ENCODE measurements around the gene LAMP1.

The LAMP1 gene

GRCh38 chr13:113275387-113275786 is 21.7 kb upstream of the LAMP1 start:
- no peaks in the 10 kb centered on the region for H3K27me3 ChIP-seq (ENCODE audit: control insufficient read depth, insufficient read depth, low read length)
- no peaks in the 10 kb centered on the region for H3K4me1 ChIP-seq (ENCODE audit: control insufficient read depth, insufficient read depth, low read length)
- H3K9ac ChIP-seq (ENCODE audit: low read length): no peak overlapping the region
- no peaks in the 10 kb centered on the region for H3K36me3 ChIP-seq (ENCODE audit: control insufficient read depth, insufficient read depth, low read length)
- H3K27ac ChIP-seq (ENCODE audit: low read depth, low read length): no peak overlapping the region
- no peak overlapping the region for H3K4me3 ChIP-seq (ENCODE audit: low read length)

DNA sequence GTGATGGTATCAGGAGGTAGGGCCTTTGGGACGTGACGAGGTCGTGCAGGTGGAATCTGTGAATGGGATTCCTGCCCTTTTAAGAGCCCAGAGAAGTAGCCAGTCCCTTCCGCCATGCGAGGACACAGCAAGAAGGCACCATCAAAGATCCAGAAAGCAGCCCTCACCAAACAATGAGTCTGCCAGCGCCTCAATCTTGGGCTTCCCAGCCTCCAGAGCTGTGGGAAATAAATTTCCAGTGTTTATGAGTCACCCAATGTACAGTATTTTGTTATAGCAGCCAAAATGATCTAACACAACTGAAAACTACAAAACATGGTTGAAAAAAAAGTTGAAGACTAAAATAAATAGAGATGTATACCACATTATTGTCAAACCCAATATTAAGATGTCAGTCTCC is 16.9 kb upstream of the LAMP1 start:
- H3K36me3 ChIP-seq (ENCODE audit: control insufficient read depth, insufficient read depth, low read length): no peaks in the 10 kb centered on the region
- H3K4me1 ChIP-seq (ENCODE audit: control insufficient read depth, insufficient read depth, low read length): no peaks in the 10 kb centered on the region
- no peak overlapping the region for H3K27ac ChIP-seq (ENCODE audit: low read depth, low read length)
- no peak overlapping the region for H3K4me3 ChIP-seq (ENCODE audit: low read length)
- no peaks in the 10 kb centered on the region for H3K27me3 ChIP-seq (ENCODE audit: control insufficient read depth, insufficient read depth, low read length)
- no peak overlapping the region for H3K9ac ChIP-seq (ENCODE audit: low read length)

- Histone ChIP-seq H3K27me3 (ENCODE audit: control insufficient read depth, insufficient read depth, low read length) (no peaks in the 10 kb centered on the region), H3K36me3 (ENCODE audit: control insufficient read depth, insufficient read depth, low read length) (no peaks in the 10 kb centered on the region), H3K4me3 (ENCODE audit: low read length) (no peak overlapping the region), H3K9ac (ENCODE audit: low read length) (no peak overlapping the region), H3K4me1 (ENCODE audit: control insufficient read depth, insufficient read depth, low read length) (no peaks in the 10 kb centered on the region), H3K27ac (ENCODE audit: low read depth, low read length) (no peak overlapping the region)
Observed at GRCh38 chr13:113283904-113284303, 13.1 kb upstream of the LAMP1 start.

- no peak overlapping the region for H3K9ac ChIP-seq (ENCODE audit: low read length)
- H3K27me3 ChIP-seq (ENCODE audit: control insufficient read depth, insufficient read depth, low read length): no peaks in the 10 kb centered on the region
- H3K4me3 ChIP-seq (ENCODE audit: low read length): no peak overlapping the region
- H3K4me1 ChIP-seq (ENCODE audit: control insufficient read depth, insufficient read depth, low read length): no peaks in the 10 kb centered on the region
- no peak overlapping the region for H3K27ac ChIP-seq (ENCODE audit: low read depth, low read length)
- H3K36me3 ChIP-seq (ENCODE audit: control insufficient read depth, insufficient read depth, low read length): no peaks in the 10 kb centered on the region
Observed at GRCh38 chr13:113288880-113289279, 8.2 kb upstream of the LAMP1 start.

GRCh38 chr13:113291129-113291528 is 5.9 kb upstream of the LAMP1 start:
- Histone ChIP-seq H3K27ac (ENCODE audit: low read depth, low read length) (no peak overlapping the region), H3K4me1 (ENCODE audit: control insufficient read depth, insufficient read depth, low read length) (peaks cover 3% of the 10 kb centered on the region), H3K4me3 (ENCODE audit: low read length) (no peak overlapping the region), H3K36me3 (ENCODE audit: control insufficient read depth, insufficient read depth, low read length) (no peaks in the 10 kb centered on the region), H3K27me3 (ENCODE audit: control insufficient read depth, insufficient read depth, low read length) (no peaks in the 10 kb centered on the region), H3K9ac (ENCODE audit: low read length) (no peak overlapping the region)

DNA sequence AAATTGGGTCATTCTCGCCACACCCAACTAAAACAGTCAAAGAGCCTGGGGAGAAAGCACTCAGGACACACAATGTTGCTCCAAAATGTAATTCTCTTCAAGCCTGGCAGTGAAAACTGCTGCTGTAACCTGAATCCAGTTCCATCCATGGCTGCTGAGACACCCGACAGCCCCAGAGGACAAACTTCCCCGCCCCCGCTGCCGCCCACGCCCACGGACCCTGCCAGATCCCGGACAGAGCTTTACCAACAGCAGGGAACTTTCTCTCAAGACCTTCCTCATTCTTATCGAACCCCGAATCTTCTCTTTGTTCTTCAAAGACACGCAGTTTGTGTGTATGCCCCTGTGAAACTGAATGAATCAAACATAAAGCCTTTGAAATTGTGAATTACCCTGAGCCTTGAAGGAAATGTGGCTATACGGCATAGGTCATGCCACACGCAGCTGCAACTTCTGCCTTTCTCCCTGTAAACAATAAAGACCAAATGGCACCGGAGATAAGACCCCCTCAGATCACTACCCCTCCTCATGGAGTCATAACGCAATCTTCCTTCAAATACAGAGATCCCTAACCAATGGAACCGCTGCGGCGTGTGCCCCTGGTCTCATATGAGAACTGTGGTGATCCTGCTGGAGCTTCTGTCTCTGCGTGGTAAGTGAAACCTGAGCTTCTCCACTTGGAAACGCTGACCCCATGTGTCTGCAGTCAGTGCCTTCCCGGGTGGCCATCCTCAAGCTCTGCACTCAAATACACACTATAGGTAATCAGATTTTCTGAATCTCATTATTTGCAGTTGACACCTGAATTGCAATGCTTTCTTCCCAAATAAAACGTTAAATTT is 4.8 kb upstream of the LAMP1 start:
- no peaks in the 10 kb centered on the region for H3K27me3 ChIP-seq (ENCODE audit: control insufficient read depth, insufficient read depth, low read length)
- no peaks in the 10 kb centered on the region for H3K36me3 ChIP-seq (ENCODE audit: control insufficient read depth, insufficient read depth, low read length)
- H3K9ac ChIP-seq (ENCODE audit: low read length): no peak overlapping the region
- no peak overlapping the region for H3K27ac ChIP-seq (ENCODE audit: low read depth, low read length)
- H3K4me1 ChIP-seq (ENCODE audit: control insufficient read depth, insufficient read depth, low read length): peaks cover 6% of the 10 kb centered on the region
- peak overlapping the region; percentile 10 for H3K4me3 ChIP-seq (ENCODE audit: low read length)

DNA sequence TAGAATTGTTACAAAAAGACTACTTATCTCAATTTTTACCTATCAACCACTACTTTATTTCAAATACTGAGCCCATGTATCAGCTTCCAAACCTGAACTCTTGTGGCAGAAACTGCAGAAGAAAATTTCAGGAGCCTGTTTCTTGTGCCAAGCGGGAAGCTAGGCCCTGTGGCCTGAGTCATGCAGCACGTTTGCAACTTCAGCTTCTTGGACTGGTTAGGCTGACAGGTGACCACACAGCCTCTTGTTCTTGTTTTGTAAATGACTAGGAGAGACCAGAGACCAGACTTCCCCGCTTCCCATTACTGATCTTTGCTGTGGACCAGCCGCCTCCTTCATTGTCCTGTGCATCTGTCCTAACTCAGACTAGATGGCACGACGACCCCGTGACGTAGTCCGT is 3.4 kb upstream of the LAMP1 start:
- Histone ChIP-seq H3K27ac (ENCODE audit: low read depth, low read length) (no peak overlapping the region), H3K36me3 (ENCODE audit: control insufficient read depth, insufficient read depth, low read length) (no peaks in the 10 kb centered on the region), H3K27me3 (ENCODE audit: control insufficient read depth, insufficient read depth, low read length) (no peaks in the 10 kb centered on the region), H3K9ac (ENCODE audit: low read length) (no peak overlapping the region), H3K4me3 (ENCODE audit: low read length) (no peak overlapping the region), H3K4me1 (ENCODE audit: control insufficient read depth, insufficient read depth, low read length) (peaks cover 6% of the 10 kb centered on the region)

GRCh38 chr13:113295776-113296175 is 1.3 kb upstream of the LAMP1 start:
- H3K4me3 ChIP-seq (ENCODE audit: low read length): peak overlapping the region; percentile 9
- H3K9ac ChIP-seq (ENCODE audit: low read length): no peak overlapping the region
- peaks cover 6% of the 10 kb centered on the region for H3K4me1 ChIP-seq (ENCODE audit: control insufficient read depth, insufficient read depth, low read length)
- H3K27ac ChIP-seq (ENCODE audit: low read depth, low read length): no peak overlapping the region
- no peaks in the 10 kb centered on the region for H3K27me3 ChIP-seq (ENCODE audit: control insufficient read depth, insufficient read depth, low read length)
- H3K36me3 ChIP-seq (ENCODE audit: control insufficient read depth, insufficient read depth, low read length): no peaks in the 10 kb centered on the region

- Histone ChIP-seq H3K4me1 (ENCODE audit: control insufficient read depth, insufficient read depth, low read length) (peaks cover 6% of the 10 kb centered on the region), H3K9ac (ENCODE audit: low read length) (peak overlapping the region; percentile 1), H3K4me3 (ENCODE audit: low read length) (peak overlapping the region; percentile 94), H3K27ac (ENCODE audit: low read depth, low read length) (peak overlapping the region; percentile 71), H3K27me3 (ENCODE audit: control insufficient read depth, insufficient read depth, low read length) (no peaks in the 10 kb centered on the region), H3K36me3 (ENCODE audit: control insufficient read depth, insufficient read depth, low read length) (no peaks in the 10 kb centered on the region)
Observed at GRCh38 chr13:113297370-113298042, 467 bp downstream of the LAMP1 start.

DNA sequence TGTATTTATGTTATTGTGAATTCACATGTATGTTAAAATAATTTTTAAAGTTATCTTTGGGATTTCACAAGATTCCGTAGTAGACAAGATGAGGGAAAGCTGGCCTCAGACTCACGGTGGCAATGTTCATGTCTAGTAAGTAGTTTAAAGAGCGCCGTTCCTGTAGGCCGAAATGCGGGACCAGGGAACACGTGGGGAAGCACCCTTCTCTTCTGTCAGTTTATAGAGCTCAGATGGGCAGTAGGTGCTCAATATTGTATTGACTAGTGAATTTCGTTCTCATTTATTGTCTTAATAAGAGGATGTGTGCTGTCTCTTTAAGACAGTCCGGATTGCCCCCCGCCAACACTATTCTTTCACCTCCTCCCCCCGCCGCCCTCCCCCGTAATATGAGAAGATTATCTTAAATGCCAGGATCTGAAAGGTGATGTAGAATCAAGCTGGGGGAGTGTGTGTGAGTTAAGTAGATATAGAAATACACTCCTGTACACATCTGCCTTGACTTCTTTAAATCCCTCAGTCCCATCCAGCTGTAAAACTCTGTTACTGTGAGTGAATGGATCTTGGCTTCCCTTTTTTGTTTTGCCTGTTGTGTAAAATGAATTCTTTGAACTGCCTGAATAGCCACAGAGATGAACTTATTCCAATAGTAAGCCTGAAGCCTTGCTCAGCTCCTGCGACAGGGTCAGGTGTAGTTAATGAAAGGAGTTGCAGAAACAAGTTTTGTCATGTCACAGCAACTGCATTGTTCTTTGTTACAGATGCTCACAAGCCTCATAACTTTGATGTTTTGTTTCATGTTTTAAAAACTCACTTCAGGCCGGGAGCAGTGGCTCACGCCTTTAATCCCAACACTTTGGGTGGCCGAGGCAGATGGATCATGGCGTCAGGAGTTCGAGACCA is 1.3 kb downstream of the LAMP1 start:
- Histone ChIP-seq H3K36me3 (ENCODE audit: control insufficient read depth, insufficient read depth, low read length) (no peaks in the 10 kb centered on the region), H3K9ac (ENCODE audit: low read length) (peak overlapping the region; percentile 1), H3K27me3 (ENCODE audit: control insufficient read depth, insufficient read depth, low read length) (no peaks in the 10 kb centered on the region), H3K4me1 (ENCODE audit: control insufficient read depth, insufficient read depth, low read length) (peaks cover 6% of the 10 kb centered on the region), H3K27ac (ENCODE audit: low read depth, low read length) (no peak overlapping the region), H3K4me3 (ENCODE audit: low read length) (peak overlapping the region; percentile 94)

DNA sequence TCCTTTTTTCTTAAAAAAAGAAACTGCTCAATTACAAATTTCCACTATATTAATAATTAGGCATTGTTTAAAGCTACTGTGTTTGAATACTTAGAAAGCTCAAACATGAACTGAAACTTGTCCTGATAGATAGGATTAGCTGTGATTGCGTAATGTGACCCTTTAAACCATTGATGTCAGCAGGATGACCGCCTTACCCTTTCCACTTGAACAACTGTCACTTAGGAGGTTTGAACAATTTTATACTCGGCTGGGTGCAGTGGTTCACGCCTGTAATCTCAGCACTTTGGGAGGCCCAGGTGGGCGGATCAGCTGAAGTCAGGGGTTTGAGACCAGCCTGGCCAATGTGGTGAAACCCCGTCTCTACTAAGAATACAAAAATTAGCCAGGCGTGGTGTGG is 2.9 kb downstream of the LAMP1 start:
- Histone ChIP-seq H3K36me3 (ENCODE audit: control insufficient read depth, insufficient read depth, low read length) (no peaks in the 10 kb centered on the region), H3K4me1 (ENCODE audit: control insufficient read depth, insufficient read depth, low read length) (peaks cover 6% of the 10 kb centered on the region), H3K9ac (ENCODE audit: low read length) (no peak overlapping the region), H3K27ac (ENCODE audit: low read depth, low read length) (no peak overlapping the region), H3K4me3 (ENCODE audit: low read length) (no peak overlapping the region), H3K27me3 (ENCODE audit: control insufficient read depth, insufficient read depth, low read length) (no peaks in the 10 kb centered on the region)

- H3K36me3 ChIP-seq (ENCODE audit: control insufficient read depth, insufficient read depth, low read length): peaks cover 3% of the 10 kb centered on the region
- no peaks in the 10 kb centered on the region for H3K4me1 ChIP-seq (ENCODE audit: control insufficient read depth, insufficient read depth, low read length)
- H3K27ac ChIP-seq (ENCODE audit: low read depth, low read length): no peak overlapping the region
- no peaks in the 10 kb centered on the region for H3K27me3 ChIP-seq (ENCODE audit: control insufficient read depth, insufficient read depth, low read length)
- H3K9ac ChIP-seq (ENCODE audit: low read length): no peak overlapping the region
- no peak overlapping the region for H3K4me3 ChIP-seq (ENCODE audit: low read length)
Observed at GRCh38 chr13:113302986-113303385, 5.9 kb downstream of the LAMP1 start.
